SW480 (cell line): ENCODE results near the gene TMEM50B.
"Not testable (repeated sequence)": the region's sequence is repeated elsewhere in the genome, so short reads cannot be mapped to it uniquely, and the experiment has no call there.

ENCODE experiments used
- DNase-seq: peaks from one replicate; pipeline ENCODE4 v3.0.0-alpha.2; 2016; ENCODE audit warnings: low spot score

Gene TMEM50B

DNA sequence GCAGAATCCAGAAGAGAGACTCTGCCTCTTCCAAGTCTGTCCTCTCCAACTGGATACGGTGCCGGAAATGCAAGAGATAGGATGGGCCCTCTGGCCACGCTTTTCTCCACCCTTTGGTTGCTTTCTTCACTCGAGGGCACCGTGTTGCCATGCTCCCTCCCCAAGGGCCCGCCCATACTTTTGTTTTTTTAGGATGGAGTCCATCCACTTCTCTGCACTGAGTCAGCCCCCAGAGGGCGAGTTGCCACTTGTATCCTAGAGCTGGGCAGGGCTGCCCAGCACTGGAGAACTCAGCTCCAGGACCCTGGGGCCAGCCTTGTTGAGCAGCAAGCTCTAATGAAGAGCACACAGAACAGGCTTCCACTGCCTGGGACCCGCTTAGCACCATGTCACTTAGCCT, 51.1 kb downstream of the TMEM50B start:
- no peak for DNase-seq

DNA sequence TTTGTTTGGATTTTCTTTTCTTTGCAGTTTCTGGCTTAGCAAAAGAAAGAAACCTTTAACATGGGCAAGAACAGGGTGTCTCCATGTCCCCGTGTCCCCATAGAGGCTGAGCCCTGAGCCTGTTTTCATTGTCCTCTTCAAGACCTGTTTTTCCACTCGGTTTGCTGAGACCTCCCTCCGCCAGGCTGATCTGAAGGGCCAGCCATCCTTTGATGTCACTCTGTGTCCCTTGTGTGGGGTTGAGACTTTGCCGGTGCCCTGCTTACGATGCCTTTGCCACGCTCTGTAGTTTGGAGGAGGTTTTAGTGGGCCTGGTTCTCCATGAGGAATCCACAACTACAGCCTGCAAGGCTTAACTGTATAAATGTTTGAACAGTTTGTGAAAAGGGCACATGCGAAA, 52.7 kb downstream of the TMEM50B start:
- DNase-seq, result no peak

DNA sequence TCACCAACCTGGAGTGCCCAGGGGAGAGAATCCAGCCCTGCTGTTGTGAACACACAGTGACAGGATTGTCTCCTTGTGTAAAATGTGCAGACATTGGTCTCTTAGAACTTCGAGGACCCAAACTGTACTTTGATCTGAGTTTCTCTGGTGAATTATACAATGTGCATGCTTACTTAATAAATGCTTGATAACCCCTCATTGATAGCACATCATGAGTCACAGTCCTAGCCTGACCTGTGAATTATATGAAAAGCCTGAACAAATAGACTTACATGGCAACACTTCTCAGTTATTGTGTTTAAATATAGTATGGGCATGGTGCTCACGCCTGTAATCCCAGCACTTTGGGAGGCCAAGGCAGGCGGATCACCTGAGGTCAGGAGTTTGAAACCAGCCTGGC, 53.9 kb downstream of the TMEM50B start:
- no peak for DNase-seq

DNA sequence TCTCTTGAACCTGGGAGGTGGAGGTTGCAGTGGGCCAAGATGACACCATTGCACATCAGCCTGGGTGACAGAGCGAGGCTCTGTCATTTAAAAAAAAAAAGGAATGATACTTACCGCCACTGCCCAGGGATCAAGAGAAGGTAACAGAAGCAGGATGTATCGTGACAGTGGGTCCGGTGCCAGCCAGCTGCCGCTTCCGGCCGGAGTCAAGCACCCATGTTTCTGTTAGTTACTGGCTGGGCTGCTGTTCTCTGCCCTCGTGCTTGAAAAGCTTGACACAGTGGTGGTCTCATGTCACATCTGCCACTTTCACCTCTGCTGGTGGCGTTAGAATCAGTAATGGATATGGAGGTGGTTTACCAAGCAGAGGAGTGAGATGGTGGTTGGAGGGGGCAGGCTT, 55.6 kb downstream of the TMEM50B start:
- no peak for DNase-seq

DNA sequence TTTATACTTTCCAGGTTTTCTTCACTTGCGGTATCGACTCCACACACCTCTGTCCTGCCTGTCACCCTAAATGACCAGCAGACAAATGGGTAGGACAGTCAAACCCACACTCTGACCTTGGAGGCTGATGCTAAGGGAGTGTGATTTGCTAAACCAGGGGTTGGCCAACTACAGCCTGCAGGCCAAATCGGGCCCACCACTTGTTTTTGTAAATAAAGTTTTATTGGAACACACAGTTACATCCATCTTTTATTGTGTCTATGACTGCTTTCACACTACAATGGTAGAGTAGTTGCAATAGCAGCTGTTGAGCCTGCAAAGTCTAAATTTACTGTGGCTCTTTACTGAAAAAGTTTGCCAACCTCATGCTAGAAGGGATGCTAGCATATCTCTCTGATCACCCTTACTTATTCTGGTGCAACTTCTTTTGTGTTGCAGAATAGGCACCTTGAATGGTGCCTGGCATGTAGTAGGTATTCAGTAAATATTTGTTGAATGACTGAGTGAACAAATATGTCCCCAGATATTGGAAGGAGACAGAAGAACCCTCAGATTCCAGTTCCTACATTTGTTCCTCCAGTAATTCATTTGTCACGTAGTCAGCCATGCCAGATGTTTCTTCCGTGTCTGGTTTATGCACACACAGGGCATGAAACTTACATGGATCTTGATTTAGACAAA, 57.9 kb downstream of the TMEM50B start:
- DNase-seq, result no peak

DNA sequence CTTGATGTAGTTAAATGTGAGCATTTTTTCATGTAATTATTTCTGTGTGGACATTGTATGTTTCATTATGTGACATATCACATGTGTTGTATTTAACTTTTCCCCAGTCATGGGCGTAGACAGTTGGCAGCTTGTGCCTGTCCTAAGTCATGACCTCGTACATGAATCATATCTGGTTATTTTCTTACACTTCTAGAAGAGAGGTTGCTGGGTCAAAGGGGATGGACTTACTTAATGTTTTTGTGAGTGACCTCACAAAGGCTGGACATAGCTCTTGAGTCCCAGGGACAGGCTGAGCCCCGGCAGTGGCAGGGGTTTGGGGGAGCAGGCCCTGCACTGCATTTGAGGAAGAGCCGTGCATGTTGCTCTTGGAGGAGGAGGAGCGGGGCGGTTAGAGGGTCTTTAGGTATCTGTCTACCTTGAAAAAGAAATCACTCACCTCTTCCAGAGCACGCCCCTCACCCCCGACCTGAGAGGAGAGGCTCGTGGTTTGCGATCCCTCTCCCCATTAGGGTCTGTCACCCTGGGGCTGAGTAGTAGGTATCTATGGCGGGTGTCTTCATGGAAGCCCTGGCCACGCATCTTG, 60.1 kb downstream of the TMEM50B start:
- DNase-seq, result no peak

DNA sequence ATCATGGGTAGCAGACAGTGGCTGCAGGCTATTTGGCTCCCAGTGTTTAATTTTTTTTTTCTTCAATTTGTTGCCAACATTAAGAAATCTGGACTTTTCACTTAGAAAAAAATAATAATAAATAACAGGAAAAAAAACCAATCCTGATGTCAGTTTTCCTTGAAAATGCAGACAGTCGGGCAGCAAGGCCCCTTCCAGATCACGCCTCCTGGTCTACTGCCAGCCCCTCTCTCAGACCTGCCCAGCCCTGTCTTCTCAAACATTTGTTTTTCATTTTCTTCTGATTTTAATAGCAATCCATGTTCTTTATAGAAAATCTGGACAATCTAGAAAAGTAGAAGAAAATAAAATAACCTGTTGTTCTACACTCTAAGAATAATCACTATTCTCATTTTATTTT, 61.1 kb downstream of the TMEM50B start:
- no peak for DNase-seq

DNA sequence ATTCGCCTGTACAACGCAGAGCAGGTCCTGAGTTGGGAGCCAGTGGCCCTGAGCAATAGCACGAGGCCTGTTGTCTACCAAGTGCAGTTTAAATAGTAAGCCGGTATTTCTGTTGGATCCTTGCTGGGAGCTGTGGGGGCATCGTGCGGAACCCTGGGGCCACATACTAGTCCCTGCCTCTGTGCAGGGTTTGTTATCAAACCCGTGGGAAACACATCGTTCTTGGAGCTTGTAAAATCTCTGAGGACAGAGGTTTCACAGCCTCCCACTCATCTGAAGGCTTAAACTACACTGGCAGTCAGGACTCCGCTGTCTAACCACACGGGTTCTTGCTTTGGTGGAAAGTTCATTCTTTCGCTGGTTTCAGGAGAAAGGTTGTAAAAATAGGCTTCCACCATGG, 64.8 kb downstream of the TMEM50B start:
- no peak for DNase-seq

DNA sequence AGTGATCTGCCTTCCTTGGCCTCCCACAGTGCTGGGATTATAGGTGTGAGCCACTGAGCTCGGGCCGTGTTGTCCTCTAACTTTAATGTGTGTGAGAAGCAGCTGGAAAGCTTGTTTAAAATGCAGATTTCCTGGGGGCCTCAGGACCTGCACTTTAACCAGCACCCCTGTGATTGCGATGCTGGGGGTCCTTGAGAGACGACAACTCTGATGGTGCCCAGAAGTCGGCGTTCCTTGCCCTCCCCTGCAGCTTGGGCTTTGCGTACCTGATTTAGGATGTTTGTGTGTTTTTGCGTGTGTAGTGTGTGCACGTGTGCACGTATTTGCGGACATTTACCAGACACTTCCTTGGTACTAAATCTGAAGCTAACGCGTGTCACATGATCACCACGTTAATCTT, 65.7 kb downstream of the TMEM50B start:
- DNase-seq, result no peak

DNA sequence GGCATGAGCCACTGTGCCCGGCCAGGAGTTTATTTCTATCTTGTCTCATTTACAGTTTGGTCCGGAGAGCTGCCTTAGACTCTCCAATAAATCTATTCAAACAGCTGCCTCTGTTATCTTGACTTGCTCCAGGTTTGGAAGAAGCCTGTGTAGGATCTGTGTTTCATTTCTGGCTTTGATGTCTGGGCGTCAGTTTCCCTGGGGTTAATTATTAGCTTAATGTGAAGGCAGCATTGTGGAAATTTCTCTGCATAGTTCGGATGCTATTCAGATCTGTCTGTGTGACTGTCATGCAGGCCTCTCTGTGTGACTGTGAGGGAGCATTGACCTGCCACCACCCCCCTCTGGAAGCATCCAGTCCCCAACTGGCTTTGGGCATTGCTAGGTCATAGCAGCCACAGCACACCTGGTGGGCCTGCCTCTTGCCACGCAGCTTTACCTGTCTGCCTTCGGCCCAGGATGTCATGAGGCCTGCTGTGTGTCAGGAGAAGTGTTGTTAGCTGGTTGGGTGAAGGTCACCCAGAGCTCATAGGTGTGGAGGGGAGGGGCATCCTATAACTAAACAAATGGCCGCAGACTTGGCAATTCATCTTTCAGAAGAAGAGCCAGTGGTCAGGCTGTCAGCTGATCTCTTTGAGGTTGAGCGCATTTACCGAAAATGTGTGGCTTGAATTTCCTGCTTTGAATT, 66.8 kb downstream of the TMEM50B start:
- DNase-seq, result peak; percentile 97

DNA sequence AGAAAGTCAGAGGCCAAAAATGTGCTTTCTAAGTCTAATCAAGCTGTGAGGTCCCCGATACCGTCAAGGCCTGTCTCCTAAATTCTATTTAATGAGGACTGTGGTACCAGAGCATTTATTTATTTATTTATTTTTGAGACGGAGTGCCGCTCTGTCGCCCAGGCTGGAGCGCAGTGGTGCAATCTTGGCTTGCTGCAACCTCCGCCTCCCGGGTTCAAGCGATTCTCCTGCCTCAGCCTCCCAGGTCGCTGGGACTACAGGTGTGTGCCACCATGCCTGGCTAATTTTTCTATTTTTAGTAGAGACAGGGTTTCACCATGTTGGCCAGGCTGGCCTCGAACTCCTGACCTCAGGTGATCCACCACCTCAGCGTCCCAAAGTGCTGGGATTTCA, 67.3 kb downstream of the TMEM50B start:
- DNase-seq, result not testable (repeated sequence)

DNA sequence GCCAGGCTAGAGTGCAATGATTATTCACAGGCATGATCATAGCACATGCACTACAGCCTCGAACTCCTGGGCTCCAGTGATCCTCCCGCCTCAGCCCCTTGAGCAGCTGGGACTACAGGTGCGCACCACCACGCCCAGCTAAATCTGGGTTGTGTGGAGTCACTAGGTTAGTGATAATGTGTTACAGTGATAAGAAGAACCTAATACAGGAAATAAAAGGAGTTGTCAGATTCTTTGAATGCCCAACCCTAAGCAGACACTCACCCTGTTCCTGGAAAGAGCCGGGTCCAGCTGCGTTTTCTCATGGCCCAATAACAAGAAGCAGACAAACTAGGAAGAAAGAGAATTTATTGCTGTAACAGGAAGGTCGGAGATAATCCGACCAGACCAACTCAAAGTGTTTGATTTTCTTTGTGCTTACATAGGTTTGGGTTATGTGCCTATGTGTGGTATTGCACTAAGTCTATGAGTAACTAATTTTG, 67.8 kb downstream of the TMEM50B start:
- DNase-seq, result no peak

DNA sequence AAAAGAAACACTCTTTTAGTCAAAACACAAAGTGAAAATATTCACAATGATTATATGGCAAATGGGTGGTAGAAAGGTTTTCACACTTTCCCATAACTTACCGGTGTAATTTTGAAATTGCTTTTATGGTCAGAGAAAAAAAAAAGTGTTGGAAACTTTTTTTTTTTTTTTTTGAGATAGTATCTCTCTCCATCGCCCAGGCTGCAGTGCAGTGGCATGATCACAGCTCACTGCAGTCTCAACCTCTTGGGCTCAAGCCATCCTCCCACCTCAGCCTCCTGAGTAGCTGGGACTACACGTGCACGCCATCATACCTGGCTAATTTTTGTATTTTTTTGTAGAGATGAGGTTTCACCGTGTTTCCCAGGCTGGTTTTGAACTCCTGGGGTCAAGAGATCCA, 73.3 kb downstream of the TMEM50B start:
- DNase-seq, result no peak

DNA sequence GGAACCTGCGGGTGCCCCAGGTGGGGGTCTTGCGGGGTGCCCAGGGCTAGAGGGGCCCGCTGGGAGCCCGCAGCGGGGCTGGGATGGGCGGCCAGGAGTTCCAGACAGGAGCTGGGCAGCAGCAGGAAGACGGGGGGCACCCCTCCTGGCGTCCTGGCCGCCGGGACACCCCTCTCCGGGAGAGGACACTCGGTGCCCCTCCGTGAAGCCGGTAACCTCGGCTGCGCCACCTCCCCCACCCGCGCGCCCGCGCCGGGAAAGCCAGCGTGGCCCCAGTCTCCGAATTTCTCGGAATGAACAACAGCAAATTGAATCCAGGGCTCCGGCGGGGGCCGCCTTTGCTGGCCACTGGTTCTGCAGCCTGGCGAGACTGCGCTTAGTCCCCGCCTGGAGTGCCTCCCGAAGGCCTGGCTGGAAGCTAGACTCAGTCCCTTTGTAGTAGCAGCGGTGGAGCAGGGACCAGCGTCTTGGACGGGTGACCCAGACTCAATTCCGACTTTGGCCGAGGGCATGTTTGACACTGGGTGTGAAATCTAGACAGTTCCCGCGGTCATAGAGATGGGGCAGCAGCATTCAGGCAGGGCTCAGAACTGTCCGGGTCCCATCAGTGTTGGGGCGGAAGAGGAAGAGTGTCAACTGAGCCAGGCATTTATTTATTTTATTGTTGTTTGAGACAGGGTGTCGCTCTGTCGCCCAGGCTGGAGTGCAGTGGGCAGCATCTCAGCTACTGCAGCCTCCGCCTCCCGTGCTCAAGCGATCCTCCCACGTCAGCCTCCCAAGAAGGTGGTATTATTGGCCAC, 75.8 kb downstream of the TMEM50B start:
- DNase-seq, result peak; percentile 68

DNA sequence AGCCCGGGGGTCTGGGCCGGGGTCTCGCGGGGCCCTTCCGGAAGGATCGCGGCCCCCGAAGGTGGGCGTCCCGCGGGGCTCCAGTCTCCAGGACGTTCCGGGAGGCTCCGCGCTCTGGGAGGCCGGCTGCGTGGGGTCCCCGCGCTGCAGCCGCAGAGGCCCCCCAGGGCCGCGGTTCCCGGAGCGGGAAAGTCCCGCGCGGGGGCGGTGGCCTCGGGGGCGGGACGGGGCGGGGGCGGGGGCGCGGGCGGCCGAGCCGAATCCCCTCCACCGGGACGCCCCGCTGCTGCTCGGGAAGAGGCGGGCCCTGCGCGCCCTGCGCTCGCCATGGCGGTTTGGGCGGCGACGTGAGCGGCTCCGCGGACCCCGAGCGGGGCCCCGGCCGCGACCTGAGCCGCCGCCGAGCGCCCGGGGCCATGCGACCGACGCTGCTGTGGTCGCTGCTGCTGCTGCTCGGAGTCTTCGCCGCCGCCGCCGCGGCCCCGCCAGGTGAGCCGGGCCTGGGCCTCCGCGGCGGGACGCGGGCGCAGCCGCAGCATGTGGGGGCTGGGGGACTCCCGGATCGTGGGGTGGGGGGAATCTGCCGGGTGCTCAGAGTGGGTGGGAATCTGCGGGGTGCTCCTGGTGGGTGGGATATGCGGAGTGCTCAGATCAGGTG, 76.5 kb downstream of the TMEM50B start, which contains the start of gene IFNGR2:
Gene IFNGR2, plus strand, starts transcription at position 286 of the 658 bp plus-strand sequence. Its CDS starts 131 bp downstream, at position 417.
- DNase-seq, result no peak

DNA sequence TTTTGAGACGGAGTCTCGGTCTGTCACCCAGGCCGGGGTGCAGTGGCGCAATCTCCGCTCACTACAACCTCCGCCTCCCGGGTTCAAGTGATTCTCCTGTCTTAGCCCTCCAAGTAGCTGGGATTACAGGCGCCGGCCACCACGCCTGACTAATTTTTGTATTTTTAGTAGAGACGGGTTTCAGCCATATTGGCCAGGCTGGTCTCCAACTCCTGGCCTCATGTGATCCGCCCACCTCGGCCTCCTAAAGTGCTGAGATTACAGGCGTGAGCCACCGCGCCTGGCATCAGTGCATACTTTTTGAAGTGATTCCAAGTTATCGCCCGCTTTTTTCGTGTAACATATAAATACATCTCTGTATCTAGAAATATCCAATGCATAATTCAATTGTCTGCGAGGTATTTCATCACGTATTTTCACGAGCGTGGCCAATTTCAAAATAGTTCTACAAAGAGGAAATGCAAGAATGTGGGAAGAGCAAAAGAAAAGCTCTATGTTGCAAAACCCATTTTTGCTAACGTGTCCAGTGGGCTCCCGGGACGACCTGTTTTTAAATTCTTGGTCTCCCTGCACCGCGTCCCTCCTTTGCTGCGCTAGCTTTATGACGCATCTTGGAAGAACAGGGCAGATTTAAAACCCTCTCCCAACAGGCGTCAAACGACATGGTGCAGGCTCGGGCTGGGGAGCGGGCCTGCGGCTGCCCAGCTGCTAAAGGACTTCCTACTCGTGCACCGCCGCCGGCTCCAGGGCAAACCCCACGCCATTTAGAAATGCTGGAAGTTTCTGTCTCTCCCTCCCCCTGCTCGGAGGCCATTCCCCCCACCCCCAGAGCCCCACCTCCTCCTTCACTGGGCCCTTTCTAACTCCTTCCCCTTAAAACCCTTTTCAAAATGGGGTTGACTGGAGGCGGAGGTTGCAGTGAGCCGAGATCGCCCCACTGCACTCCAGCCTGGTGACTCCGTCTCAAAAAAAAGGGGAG, 77.5 kb downstream of the TMEM50B start:
- DNase-seq, result no peak

DNA sequence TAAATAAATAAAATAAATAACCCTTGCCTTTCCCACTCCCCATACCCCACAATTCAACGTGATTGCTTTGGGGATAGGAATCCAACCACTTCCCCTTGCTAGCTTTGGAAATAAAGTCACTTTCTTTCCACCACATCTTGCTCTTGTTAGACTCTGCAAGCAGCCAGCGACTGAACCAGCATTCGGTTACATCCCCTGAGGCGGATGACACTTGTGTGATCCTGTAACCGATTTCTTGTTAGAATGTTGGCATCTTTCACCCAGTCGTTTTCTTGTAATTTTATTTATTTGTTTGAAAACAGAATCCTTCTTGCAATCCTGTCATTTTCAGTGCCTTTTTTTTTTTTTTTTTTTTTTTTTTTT, 78.2 kb downstream of the TMEM50B start:
- no peak for DNase-seq
